Limb (tissue), 2 donors: Measurements from ENCODE around the gene STIM2.
A peak's percentile ranks its signal among the peaks of the same experiment; 100 is the strongest.

Experiments
- DNase-seq, 2 donors: peaks; one replicate each; pipeline ENCODE4 v3.0.0-alpha.2; 2016; ENCODE audit errors: extremely low spot score in 2 of 2

Gene STIM2

DNA sequence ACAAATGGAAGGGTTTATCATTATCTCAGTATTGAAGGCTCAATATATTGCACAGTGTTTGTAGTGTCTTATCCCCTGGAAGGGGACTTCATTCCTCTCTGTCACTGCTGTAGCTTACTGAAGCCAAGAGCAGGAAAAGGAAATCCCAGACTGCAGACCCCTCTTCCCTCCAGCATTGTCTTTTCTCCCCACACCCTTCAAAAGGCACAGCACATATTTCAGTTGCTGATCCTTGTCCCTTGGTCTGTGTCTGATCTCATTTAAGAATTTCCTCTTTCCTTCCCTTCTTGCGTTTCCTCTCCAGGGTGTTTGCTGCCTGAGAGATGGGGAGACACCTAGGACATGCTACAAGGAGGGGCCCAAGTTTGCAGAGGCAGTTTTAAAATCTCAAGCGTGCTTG is 40.1 kb downstream of the STIM2 start:
- DNase-seq = no peak

DNA sequence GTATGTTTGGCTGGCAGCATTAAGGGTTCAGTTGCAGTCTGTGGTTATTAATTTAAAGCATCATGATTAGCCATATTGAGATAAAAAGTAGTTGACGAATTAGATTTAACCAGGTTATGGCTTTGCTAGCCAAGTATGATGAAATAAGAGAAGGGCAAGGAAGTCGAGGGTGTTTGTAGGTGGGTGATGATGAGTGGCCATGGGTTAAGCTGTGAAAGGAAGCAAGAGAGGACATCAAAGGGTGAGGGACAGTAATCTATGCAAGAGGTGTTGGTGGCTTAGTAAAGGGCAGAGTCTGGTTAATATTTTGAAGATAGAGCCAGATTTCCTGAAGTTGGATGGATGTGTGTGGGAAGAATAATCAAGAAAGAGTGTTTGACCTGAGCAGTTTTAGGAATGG is 44.5 kb downstream of the STIM2 start:
- DNase-seq = no peak

DNA sequence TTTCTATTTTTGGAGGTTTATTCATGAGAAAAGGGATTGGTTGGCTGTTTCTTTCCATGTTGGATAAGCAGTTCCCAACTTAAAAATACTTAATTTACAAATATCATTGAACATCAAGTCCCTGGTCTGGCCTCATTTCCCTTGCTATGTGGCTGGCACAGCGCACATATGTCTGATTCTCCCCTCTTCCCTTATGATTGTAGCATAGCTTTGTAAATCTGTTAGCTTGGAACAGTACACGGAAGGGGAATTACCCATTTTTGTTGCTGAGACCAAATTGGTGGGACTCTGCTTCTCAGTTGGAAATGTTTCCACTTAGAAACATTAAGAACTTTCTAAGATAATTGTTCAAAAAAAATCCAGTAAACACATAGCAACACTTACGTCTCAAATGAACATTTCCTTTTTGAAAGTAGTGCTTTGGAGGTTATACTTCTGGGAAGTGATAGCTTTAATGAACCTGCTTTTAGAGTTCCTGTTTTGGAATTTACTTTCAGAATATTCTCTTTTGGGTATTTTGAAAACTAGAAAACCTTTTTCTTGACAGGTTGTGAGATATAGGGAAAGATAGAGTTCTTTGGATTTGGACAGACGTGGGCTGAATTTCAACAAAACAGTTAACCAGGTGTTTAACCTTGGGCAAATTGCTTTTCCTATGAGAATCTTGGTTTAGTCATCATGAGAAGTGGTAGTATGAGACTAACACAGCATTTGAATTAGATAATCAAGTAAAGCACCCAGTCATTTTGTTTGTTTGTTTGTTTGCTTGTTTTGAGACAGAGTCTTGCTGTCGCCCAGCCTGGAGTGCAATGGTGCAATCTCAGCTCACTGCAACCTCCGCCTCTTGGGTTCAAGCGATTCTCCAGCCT is 47.3 kb downstream of the STIM2 start:
- DNase-seq = no peak

- no peak for DNase-seq
Observed at GRCh38 chr4:26909369-26909768, 48.7 kb downstream of the STIM2 start.

DNA sequence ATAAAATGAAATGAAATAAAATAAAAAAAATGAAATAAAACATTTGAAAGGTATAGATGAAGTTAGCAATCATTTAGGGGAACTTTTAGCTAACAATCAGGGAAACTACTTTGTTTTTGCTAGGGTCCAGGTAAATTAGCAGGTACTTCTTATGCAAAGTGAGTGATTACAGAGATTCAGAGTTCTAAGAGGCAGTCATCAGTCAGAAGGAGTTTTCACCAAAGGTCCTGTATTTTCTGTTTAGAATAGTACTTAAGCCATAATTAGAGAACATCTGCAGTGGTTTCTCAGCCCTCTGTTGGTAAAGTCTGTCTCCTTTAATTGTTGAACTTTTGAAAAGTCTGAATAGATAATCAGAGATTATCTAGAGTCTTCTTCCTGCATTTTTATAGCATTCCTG is 50.6 kb downstream of the STIM2 start:
- no peak for DNase-seq

DNA sequence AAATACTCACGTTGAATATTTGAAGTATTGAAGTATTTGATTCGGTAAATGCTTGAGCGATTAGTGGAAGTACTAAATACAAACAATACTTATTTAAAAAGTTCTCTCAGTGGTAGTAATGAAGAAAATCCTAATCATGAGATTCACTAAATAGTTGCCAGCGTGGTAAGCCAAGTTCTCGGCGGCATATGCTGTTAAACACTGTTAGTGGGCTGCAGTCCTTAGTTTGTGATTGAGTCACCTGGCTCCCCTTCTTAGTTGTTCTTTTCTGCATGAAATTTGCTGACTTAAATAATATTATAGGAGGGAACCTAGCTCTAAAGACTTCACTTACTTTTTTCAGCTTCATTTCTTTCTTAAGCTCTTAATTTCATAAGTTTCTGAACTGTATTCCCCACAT is 51.4 kb downstream of the STIM2 start:
- no peak for DNase-seq

DNA sequence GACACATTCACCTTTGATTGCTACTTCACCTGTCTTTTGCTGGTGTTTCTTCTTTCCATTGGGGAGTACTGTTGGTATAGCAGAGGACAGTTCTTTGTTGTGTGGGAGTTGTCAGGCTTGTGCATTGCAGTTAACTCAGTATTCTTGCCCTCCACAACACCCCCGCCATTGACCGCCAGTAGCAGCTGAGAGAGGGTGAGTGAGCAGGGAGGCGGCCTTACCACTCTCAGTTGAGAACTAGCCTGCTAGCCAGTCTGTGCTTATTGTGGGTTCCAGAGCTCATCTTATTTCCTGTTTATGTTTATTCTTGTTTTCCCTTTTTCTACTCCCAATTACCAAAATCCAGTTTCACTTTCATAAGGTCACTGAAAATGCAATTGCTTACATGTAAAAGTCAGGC is 52.2 kb downstream of the STIM2 start:
- no peak for DNase-seq

DNA sequence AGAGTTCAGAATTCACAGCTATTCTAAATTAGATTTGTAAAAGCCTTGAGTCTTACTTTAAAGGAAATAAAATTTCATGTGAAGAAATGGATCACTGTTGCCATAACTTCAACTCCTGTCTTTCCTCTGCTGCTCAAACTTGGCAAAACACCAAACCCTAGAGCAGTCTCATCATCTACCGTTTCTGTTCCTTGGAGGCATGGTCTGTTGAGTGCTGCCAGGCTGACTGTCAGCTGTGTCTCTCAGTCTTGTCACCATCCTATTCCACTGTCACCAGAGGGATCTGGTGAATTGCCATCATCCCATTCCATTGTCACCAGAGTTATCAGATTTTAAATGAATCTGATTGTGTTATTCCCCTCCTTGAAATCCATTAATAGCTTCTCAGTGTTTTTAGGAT is 55.6 kb downstream of the STIM2 start:
- DNase-seq = peak in 1 of 2 donors; percentile 32

- DNase-seq = no peak
Observed at GRCh38 chr4:26930964-26931363, 70.3 kb downstream of the STIM2 start.

- no peak for DNase-seq
Observed at GRCh38 chr4:26931451-26931850, 70.8 kb downstream of the STIM2 start.

GRCh38 chr4:26931966-26932365 is 71.3 kb downstream of the STIM2 start:
- DNase-seq = no peak

- DNase-seq = no peak
Observed at GRCh38 chr4:26935397-26935796, 74.8 kb downstream of the STIM2 start.

GRCh38 chr4:26936284-26937065 is 75.8 kb downstream of the STIM2 start:
- no peak for DNase-seq

- no peak for DNase-seq
Observed at GRCh38 chr4:26937139-26937538, 76.5 kb downstream of the STIM2 start.

DNA sequence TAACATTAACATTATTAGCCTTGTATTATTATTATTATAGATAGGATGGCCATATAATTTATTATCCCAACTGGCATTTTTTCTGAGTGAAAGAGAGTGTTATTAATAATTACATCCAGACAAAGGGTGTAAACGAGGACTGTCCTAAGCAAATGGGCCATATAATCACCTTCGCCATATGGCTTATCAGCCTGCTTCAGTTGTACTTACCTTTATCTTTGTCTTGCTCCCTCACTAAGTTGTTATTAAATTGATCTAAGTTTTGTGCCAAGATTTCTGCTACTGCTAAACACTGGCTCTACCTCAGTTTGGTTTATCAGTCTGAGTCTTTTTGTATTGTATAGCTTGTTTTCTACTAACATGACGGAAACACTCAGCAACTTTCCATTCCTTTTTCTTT is 76.9 kb downstream of the STIM2 start:
- DNase-seq = no peak

- DNase-seq = no peak
Observed at GRCh38 chr4:26938516-26938915, 77.9 kb downstream of the STIM2 start.

- DNase-seq = no peak
Observed at GRCh38 chr4:26941951-26942350, 81.3 kb downstream of the STIM2 start.

- DNase-seq = no peak
Observed at GRCh38 chr4:26942871-26943270, 82.2 kb downstream of the STIM2 start.

GRCh38 chr4:26943391-26943790 is 82.8 kb downstream of the STIM2 start:
- no peak for DNase-seq

- no peak for DNase-seq
Observed at GRCh38 chr4:26945794-26946193, 85.2 kb downstream of the STIM2 start.

DNA sequence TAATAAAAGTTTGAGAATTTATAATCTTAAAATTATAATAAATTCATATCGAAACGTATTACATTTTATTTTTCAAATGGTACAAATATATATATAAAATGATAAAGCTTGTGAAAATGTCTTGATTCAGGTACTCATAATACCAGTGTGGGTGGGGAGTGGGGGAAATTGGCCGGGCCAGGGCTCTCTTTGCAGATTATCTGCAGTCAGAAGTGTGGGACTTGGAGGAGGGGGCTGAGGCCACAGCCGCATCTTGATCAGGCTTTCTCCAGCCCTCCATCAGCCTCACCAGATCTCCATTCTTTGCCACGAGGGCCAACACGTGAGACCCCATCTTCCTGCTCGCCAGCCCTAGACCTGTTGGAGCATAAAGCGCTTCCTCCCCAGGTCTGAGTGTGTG is 86.7 kb downstream of the STIM2 start:
- no peak for DNase-seq

DNA sequence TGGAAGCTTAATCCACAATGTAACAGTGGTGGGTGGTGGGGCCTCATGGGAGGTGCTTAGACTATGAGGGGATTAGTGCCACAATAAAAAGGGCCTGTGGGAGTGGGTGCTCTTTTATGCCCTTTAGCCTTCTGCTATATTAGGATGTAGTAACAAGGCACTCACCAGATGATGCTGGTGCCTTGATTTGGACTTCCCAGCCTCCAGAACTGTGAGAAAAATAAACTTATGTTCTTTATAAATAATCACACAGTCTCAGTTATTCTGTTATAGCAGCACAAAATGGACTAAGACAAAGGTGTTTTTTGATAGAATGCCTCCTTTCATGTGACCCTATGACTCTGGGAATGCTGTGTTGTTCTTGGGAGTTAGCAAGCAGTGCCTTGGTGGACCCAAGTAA is 89.8 kb downstream of the STIM2 start:
- DNase-seq = no peak

- DNase-seq = no peak
Observed at GRCh38 chr4:26952891-26953290, 92.2 kb downstream of the STIM2 start.
